Endothelial cell of umbilical vein (primary cell): Measurements from ENCODE around the gene AATF. TPM values are rescaled to one million over a fixed set of nuclear protein-coding genes. Genes with fewer than 3 reads are reported as not detected.

Source experiments
- BruUV-seq: library from RNA; stranded (reverse); fragments of 400-500 nt; replicated peaks from 2 replicates; lab custom pipeline; 2021; lab: Mats Ljungman, UMichigan
- CTCF ChIA-PET: fragments of 300-600, 350-600 bp; sonication (Branson Sonifier 250); formaldehyde crosslinking; loops from one replicate; lab custom pipeline; 2021; ENCODE audit warnings: antibody characterized with exemption, inconsistent platforms; lab: Charles Lee
- POLR2A ChIA-PET: fragments of 300-600, 350-600 bp; sonication (Branson Sonifier 250); formaldehyde crosslinking; loops from one replicate; lab custom pipeline; 2021; ENCODE audit warnings: antibody characterized with exemption, inconsistent platforms; lab: Charles Lee
- DNase-seq: peaks from one replicate; pipeline ENCODE4 v3.0.0-alpha.2; 2011; ENCODE audit warnings: low read depth, low spot score
- FAIRE-seq: peaks from 2 replicates; lab custom pipeline; 2011; peaks lifted over from hg19 to GRCh38; lab: Jason Lieb, UNC
- H2AFZ ChIP-seq: 2 replicates; pipeline ENCODE4 v1.6.0; 2012; ENCODE audit warnings: low read depth, low read length, control low read depth, inconsistent platforms
- H3K27ac ChIP-seq: 2 replicates; pipeline ENCODE4 v1.5.1; 2011; ENCODE audit warnings: low read depth, mild to moderate bottlenecking, control low read depth, low read length, moderate library complexity; ENCODE audit not compliant: insufficient read depth
- H3K27me3 ChIP-seq, 2 experiments: 2 replicates each; pipeline versions ENCODE4 v1.6.0 to v1.6.1; 2011; ENCODE audit warnings: low read length in 2 of 2, mixed read lengths in 1 of 2; ENCODE audit not compliant: control insufficient read depth in 2 of 2, insufficient read depth in 2 of 2
- H3K36me3 ChIP-seq, 2 experiments: 2 replicates in 1 of 2; 3 replicates in 1 of 2; pipeline ENCODE4 v1.5.1; 2011; ENCODE audit warnings: low read length in 2 of 2, mild to moderate bottlenecking in 1 of 2, moderate library complexity in 1 of 2; ENCODE audit not compliant: control insufficient read depth in 2 of 2, insufficient read depth in 2 of 2; ENCODE audit errors: extremely low read depth in 1 of 2
- H3K4me1 ChIP-seq: 3 replicates; pipeline ENCODE4 v1.5.1; 2011; ENCODE audit warnings: mild to moderate bottlenecking, low read length; ENCODE audit not compliant: control insufficient read depth, insufficient read depth; ENCODE audit errors: extremely low read depth
- H3K4me2 ChIP-seq: 2 replicates; pipeline ENCODE4 v1.6.1; 2011; ENCODE audit warnings: low read length, control low read depth, mixed read lengths; ENCODE audit not compliant: insufficient read depth
- H3K4me3 ChIP-seq, 3 experiments: fragments of 200-600 bp in 1 of 3; sonication (generic), shearing (Covaris generic) in 1 of 3; replicated peaks in 1 of 3; 2 replicates each; pipeline ENCODE4 v1.5.1; 2011 to 2016; ENCODE audit warnings: control low read depth in 3 of 3, low read length in 3 of 3, mild to moderate bottlenecking in 2 of 3, inconsistent platforms in 1 of 3, low read depth in 1 of 3, moderate library complexity in 1 of 3; ENCODE audit not compliant: insufficient read depth in 1 of 3
- H3K79me2 ChIP-seq: 2 replicates; pipeline ENCODE4 v1.6.0; 2012; ENCODE audit warnings: low read length, inconsistent platforms; ENCODE audit not compliant: control insufficient read depth, insufficient read depth
- H3K9ac ChIP-seq: replicated peaks from 2 replicates; pipeline ENCODE3; 2011; ENCODE audit warnings: low read length, control low read depth; ENCODE audit not compliant: insufficient read depth; ENCODE audit errors: extremely low read depth
- H3K9me1 ChIP-seq: replicated peaks from 3 replicates; pipeline ENCODE4 v1.6.0; 2011; ENCODE audit warnings: mild to moderate bottlenecking, low read length; ENCODE audit not compliant: control insufficient read depth, insufficient read depth; ENCODE audit errors: extremely low read depth
- H3K9me3 ChIP-seq: replicated peaks from 2 replicates; pipeline ENCODE4 v1.5.1; 2012; ENCODE audit warnings: low read length, inconsistent platforms; ENCODE audit not compliant: control insufficient read depth, insufficient read depth
- H4K20me1 ChIP-seq: replicated peaks from 2 replicates; pipeline ENCODE3; 2011; ENCODE audit warnings: mild to moderate bottlenecking, low read length; ENCODE audit not compliant: control insufficient read depth, insufficient read depth; ENCODE audit errors: extremely low read depth
- CTCF ChIP-seq, 2 donors: IDR thresholded peaks; 1 replicate in 1 of 2; 2 replicates in 1 of 2; pipeline ENCODE4 v1.5.1; 2011; ENCODE audit warnings: low read length in 2 of 2, mild to moderate bottlenecking in 2 of 2, moderate library complexity in 2 of 2, control low read depth in 1 of 2, inconsistent platforms in 1 of 2, low read depth in 1 of 2; ENCODE audit not compliant: insufficient read depth in 1 of 2; ENCODE audit errors: extremely low read depth in 1 of 2
- EZH2 ChIP-seq: IDR thresholded peaks from 2 replicates; pipeline ENCODE4 v1.6.1; 2012; ENCODE audit warnings: borderline replicate concordance, low read depth, mild to moderate bottlenecking, moderate library complexity, low read length, inconsistent platforms; ENCODE audit not compliant: severe bottlenecking
- FOS ChIP-seq: IDR thresholded peaks from 2 replicates; pipeline ENCODE4 v1.6.1; 2011; ENCODE audit warnings: mild to moderate bottlenecking, low read length, moderate library complexity, borderline replicate concordance; ENCODE audit not compliant: insufficient read depth
- GATA2 ChIP-seq: IDR thresholded peaks from 2 replicates; pipeline ENCODE4 v1.7.0; 2011; ENCODE audit warnings: low read depth, mild to moderate bottlenecking, moderate library complexity, mixed read lengths, low read length; ENCODE audit not compliant: insufficient read length, insufficient read depth
- JUN ChIP-seq: IDR thresholded peaks from 2 replicates; pipeline ENCODE4 v1.6.1; 2011; ENCODE audit warnings: borderline replicate concordance, low read depth; ENCODE audit not compliant: insufficient read length, insufficient read depth
- MYC ChIP-seq: IDR thresholded peaks from one replicate; pipeline ENCODE4 v1.6.1; 2011; ENCODE audit warnings: mild to moderate bottlenecking, low read depth, low read length
- POLR2A ChIP-seq: IDR thresholded peaks from 2 replicates; pipeline ENCODE4 v1.6.1; 2012; ENCODE audit warnings: low read depth, mild to moderate bottlenecking, control low read depth, low read length
- POLR2AphosphoS5 ChIP-seq: IDR thresholded peaks from 2 replicates; pipeline ENCODE4 v1.6.1; 2012; ENCODE audit warnings: low read depth, mild to moderate bottlenecking, control low read depth, low read length, moderate library complexity; ENCODE audit not compliant: insufficient read depth
- dilution Hi-C: fragments of 300-500 bp; cut with MboI; formaldehyde crosslinking; loops from one replicate; pipeline ENCODE4 v1.15.0; 2019; ENCODE audit warnings: low sequenced_read_pairs; ENCODE audit not compliant: extremely low pct_ligation_motif_present
- intact Hi-C: fragments of 100-400 bp; cut with micrococcal nuclease; formaldehyde crosslinking; loops from one replicate; pipeline ENCODE4 v1.10.0; 2022
- polyA plus RNA-seq, 4 experiments: library from polyadenylated mRNA; depleted of rRNA in 3 of 4; stranded (reverse) in 3 of 4; unstranded in 1 of 4; fragments of >200 nt; gene quantifications; 2 replicates each; pipeline versions ENCODE4 v1.2.1 to v1.2.3, GENCODE V29; 2011 to 2012; ENCODE audit warnings: missing spikeins in 1 of 4
- total RNA-seq: library from RNA; stranded (reverse); gene quantifications from 2 replicates; pipeline ENCODE4 v1.2.3, GENCODE V29; 2021

The AATF gene
- total and polyA plus RNA-seq, 2 donors (not counting 3 experiments of a cell fraction or from before 2014, with no cell fraction given), result 15.7 to 47.2 TPM

GRCh38 chr17:37045351-37045922 is 96.7 kb downstream of the AATF start:
- no peaks in the 10 kb centered on the region for H3K79me2 ChIP-seq
- dilution Hi-C loops, result no loop called here
- H3K4me2 ChIP-seq, result no peak overlapping the region
- H3K27me3 ChIP-seq, result no peaks in the 10 kb centered on the region
- H2AFZ ChIP-seq, result no peak overlapping the region
- no peak overlapping the region for H3K27ac ChIP-seq
- ChIA-PET CTCF (interaction anchor here (1.1 to 6.2 kb wide), 5 partner anchors 170 to 416 kb away, joined by 3 to 201 read pairs (median 3); no protein-coding TSS in a partner anchor), POLR2A (no interaction called here)
- H3K4me1 ChIP-seq, result peaks cover 3% of the 10 kb centered on the region
- H3K9me3 ChIP-seq, result no peaks in the 10 kb centered on the region
- TF ChIP-seq POLR2AphosphoS5 (no peak), POLR2A (no peak), MYC (no peak), FOS (no peak), JUN (no peak), EZH2 (no peak)
- intact Hi-C loops, result loop anchor here (5.0 kb wide), 2 partner anchors 113 to 278 kb away; no protein-coding TSS in a partner anchor
- FAIRE-seq, result no peak
- H3K36me3 ChIP-seq, result peaks cover 0 to 2% of the 10 kb centered on the region in 2 experiments
- no peak overlapping the region for H3K9ac ChIP-seq
- no peak overlapping the region for H3K4me3 ChIP-seq
- no peak for DNase-seq
- H4K20me1 ChIP-seq, result no peaks in the 10 kb centered on the region
- BruUV-seq, result no TSS peak
- H3K9me1 ChIP-seq, result no peaks in the 10 kb centered on the region

- no peaks in the 10 kb centered on the region for H3K9me1 ChIP-seq
- TF ChIP-seq CTCF (IDR thresholded peaks at IDR 0.05; ENCODE audit: extremely low read depth in 1 of 2, insufficient read depth in 1 of 2, low read depth in 1 of 2, low read length in 2 of 2), result peak; percentile 89
- no peak for TF ChIP-seq FOS
- no peak for TF ChIP-seq GATA2
- no peak for TF ChIP-seq POLR2AphosphoS5
- no peak for TF ChIP-seq MYC
- no peak overlapping the region for H2AFZ ChIP-seq
- dilution Hi-C loops, result no loop called here
- no peak overlapping the region for H3K4me3 ChIP-seq
- H3K27ac ChIP-seq, result no peak overlapping the region
- intact Hi-C loops, result loop anchor here (1.0 to 5.0 kb wide), 6 partner anchors 99 to 444 kb away; partner anchors contain the start of gene AATF
- no peak overlapping the region for H3K4me2 ChIP-seq
- FAIRE-seq, result no peak
- BruUV-seq, result no TSS peak
- peak; percentile 78 for DNase-seq
- H3K4me1 ChIP-seq, result peaks cover 3% of the 10 kb centered on the region
- H3K9me3 ChIP-seq, result no peaks in the 10 kb centered on the region
- peaks cover 0 to 4% of the 10 kb centered on the region in 2 experiments for H3K36me3 ChIP-seq
- H3K9ac ChIP-seq, result no peak overlapping the region
- CTCF ChIA-PET, result interaction anchor here (0.6 to 6.2 kb wide), 65 partner anchors 9 to 445 kb away, joined by 3 to 201 read pairs (median 4); partner anchors contain the start of genes AATF, LHX1 and MRM1
- POLR2A ChIA-PET, result no interaction called here
- H3K27me3 ChIP-seq, result no peaks in the 10 kb centered on the region
- no peaks in the 10 kb centered on the region for H4K20me1 ChIP-seq
- H3K79me2 ChIP-seq, result no peaks in the 10 kb centered on the region
Measured at GRCh38 chr17:37047631-37048104, 98.9 kb downstream of the AATF start.
